Right renal cortex interstitium (tissue), 3 donors: ENCODE results near the gene FOXR1. TPM values are rescaled to one million over a fixed set of nuclear protein-coding genes. Genes with fewer than 3 reads are reported as not detected.
"Not testable (repeated sequence)": the region's sequence is repeated elsewhere in the genome, so short reads cannot be mapped to it uniquely, and the experiment has no call there.

Experiments
- DNase-seq, 3 donors: peaks; one replicate each; pipeline ENCODE4 v3.0.0-alpha.2; 2013; ENCODE audit warnings: low read depth in 3 of 3, low spot score in 2 of 3
- polyA plus RNA-seq, 3 donors: library from polyadenylated mRNA; unstranded; fragments of 120-200 nt; gene quantifications; one replicate each; pipeline ENCODE4 v1.2.1, GENCODE V29; 2013; ENCODE audit not compliant: insufficient read length in 3 of 3

Gene FOXR1
- polyA plus RNA-seq, 3 donors = not detected

GRCh38 chr11:118939953-118940598 is 31.5 kb upstream of the FOXR1 start:
- no peak for DNase-seq

DNA sequence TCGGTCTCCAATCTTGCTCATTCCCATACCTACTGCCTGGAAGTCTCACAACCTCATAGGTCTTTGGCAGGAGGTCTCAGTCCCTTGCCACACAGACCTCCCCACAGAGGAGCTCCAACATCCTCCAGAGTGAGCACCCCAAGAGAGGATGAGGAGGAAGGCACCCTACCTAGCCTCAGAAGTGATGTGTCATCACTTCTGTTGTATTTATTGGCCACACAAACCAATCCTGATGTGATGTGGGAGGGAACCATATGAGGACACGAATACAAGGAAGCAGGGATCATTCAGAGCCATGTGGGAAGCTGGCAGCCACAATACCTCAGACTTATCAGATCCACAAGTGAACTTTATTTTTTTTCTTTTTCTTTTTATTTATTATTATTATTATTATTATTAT is 24.5 kb upstream of the FOXR1 start:
- DNase-seq = no peak

DNA sequence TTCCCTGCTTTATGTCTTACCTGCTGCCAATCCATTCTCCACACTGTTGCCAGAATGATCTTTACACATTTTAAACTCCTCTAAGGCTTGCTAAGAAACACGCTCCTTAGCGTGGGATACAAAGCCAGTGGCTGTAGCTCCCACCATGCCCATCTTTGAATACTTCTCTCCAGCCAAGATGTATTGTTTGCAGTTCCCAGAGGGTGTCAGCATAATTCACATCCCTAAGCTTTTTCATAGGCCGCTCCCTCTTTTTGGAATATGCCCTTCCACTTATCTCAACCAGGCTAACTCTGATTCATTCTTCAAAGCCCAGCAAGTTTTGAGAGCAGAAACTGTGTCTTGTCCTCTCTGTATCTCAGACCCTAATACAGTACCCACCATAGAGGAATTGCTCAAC is 23.6 kb upstream of the FOXR1 start:
- no peak for DNase-seq

GRCh38 chr11:118953265-118953664 is 18.3 kb upstream of the FOXR1 start:
- DNase-seq = no peak

GRCh38 chr11:118953976-118954375 is 17.6 kb upstream of the FOXR1 start:
- DNase-seq = not testable (repeated sequence)

DNA sequence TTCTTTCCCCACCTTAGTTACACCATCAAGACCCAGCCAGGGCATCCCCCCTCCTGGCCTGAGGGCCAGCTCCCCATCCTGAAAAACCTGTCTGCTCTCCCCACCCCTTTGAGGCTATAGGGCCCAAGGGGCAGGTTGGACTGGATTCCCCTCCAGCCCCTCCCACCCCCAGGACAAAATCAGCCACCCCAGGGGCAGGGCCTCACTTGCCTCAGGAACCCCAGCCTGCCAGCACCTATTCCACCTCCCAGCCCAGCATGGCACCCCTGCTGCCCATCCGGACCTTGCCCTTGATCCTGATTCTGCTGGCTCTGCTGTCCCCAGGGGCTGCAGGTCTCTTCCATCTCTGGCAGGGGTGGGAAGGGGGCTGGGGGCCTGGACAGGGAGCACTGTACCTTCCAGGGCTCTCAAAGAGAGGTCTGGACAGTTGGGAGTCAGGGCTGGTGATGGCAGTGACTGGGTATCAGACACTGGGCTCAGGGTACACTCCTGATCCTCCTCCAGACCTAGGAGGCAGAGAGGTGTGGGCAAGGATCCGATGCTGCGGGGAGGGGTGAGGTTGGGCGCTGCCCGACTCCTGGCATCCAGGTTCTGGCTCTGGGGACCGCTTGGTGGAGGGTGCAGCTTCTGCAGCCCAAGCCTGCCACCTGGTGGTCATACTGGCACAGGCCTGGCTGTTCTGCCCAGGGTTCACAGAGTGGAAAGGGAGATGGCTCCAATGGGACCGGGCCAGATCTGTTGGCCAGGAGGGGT is 15.3 kb upstream of the FOXR1 start, which contains the start of gene UPK2:
Gene UPK2, plus strand, starts transcription at position 205 of the 753 bp plus-strand sequence. Its CDS starts 53 bp downstream, at position 258.
- DNase-seq = peak in 2 of 3 donors; percentile 37 to 43

GRCh38 chr11:118956847-118957469 is 14.6 kb upstream of the FOXR1 start:
- DNase-seq = no peak

DNA sequence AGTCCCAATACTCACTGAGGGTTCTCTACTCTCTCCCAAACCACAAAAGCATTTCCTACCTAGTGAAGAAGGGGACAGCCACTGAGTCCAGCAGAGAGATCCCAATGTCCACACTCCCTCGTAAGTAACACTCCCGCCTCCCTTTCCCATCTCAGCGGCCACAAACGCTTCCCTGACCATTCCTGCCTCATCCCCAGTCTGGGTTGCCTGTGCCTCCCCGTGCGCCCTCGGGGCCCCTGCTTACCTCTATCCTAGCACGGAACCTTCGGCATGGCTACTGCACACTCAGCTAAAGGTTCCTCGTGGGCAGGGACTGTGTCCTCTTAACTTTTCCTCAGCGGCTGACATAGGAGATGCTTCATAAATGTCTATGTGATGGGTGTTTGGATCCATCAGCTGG is 14.0 kb upstream of the FOXR1 start:
- no peak for DNase-seq

DNA sequence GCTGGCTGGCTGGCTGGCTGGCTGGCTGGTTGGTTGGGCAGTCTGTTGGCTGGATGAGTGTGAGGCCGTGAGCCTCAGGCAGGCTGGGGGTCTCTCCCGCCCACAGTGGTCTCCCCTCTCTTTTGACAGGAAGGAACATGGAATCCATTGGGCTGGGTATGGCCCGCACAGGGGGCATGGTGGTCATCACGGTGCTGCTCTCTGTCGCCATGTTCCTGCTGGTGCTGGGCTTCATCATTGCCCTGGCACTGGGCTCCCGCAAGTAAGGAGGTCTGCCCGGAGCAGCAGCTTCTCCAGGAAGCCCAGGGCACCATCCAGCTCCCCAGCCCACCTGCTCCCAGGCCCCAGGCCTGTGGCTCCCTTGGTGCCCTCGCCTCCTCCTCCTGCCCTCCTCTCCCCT is 13.6 kb upstream of the FOXR1 start:
- no peak for DNase-seq

GRCh38 chr11:118958577-118958976 is 13.0 kb upstream of the FOXR1 start:
- DNase-seq = no peak

DNA sequence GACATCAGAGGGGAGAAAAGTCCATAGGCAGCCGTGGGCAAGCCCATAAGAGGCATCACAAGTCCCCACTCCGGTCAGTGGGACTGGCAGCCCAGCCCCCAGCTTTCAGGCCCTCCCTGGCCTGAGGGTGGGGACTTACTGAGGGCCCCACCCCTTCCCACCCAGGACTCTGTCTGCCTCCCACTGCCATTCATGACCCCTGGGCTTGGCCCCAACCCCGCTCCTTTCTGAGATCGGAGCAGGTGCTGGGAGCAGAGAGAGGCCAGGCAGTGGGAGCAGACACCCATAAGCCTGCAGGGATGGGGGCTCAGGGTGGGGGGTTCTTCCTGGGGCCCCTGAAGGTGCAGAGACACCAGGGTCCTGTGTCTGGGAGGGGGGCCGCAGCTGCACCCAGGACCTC is 10.4 kb upstream of the FOXR1 start:
- DNase-seq = no peak

- DNase-seq = no peak
These were observed 10.0 kb upstream of the FOXR1 start for GRCh38 chr11:118961591-118961990.

GRCh38 chr11:118969508-118969907 is 2.1 kb upstream of the FOXR1 start:
- not testable (repeated sequence) for DNase-seq

DNA sequence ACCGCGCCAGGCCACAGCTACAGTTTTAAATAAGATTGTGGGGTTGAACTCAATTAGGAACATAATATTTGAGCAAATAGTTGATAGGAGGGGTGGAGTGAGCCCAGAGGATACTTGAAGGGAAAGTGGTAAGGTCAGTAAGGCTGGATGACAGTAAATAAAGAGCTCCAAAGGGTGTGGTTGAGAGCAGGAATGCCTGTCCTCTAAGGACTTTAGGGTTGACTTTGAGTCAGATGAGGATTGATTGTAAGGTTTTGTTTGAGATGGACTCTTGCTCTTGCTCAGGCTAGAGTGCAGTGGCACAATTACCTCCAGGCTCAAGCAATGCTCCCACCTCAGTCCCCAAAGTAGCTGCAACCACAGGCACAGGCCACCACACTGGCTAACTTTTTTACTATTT is 2.4 kb downstream of the FOXR1 start:
- DNase-seq = no peak

DNA sequence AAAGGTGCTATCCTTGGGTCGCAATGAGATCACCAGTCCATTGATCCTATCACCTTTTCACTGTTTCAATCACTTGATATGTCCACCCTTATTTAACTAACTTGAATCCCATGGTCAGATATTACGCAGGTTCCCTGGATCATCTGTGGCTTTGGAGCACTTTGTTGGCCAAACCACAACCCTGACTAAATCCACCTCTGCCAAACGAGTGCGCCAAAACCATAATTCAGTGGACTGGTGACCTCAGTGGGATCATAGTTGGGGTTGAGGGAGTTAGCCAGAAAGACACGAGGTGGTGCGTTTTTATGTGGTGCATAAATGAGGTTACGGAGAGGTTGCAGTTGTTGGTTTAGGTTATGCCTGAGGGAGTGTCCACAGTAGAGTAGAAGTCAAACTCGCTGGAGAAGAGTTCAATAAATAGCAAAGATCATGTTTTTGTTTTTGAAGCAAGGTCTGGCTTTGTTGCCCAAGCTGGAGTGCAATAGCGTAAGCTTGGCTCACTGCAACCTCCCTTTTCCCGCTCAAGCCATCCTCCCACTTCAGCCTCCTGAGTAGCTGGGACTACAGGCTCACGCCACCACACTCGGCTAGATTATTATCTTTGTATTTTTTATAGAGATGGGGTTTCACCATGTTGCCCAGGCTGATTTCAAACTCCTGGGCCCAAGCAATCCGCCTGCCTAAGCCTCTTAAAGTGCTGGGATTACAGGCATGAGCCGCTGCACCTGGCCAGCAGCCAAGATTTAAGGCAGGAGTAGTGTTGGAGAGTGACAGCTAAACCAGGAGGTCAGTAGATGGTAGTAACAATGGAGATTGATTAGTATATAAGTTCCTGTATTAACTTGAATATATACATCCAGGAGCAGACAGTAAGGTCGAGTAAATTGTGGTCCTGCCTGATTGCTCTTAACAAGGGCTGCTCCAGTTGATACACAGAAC is 4.5 kb downstream of the FOXR1 start:
- no peak for DNase-seq

GRCh38 chr11:118979434-118979833 is 7.9 kb downstream of the FOXR1 start:
- DNase-seq = no peak

- no peak for DNase-seq
These were observed 8.8 kb downstream of the FOXR1 start for GRCh38 chr11:118980191-118980881.

GRCh38 chr11:118984337-118984736 is 12.8 kb downstream of the FOXR1 start:
- not testable (repeated sequence) for DNase-seq

DNA sequence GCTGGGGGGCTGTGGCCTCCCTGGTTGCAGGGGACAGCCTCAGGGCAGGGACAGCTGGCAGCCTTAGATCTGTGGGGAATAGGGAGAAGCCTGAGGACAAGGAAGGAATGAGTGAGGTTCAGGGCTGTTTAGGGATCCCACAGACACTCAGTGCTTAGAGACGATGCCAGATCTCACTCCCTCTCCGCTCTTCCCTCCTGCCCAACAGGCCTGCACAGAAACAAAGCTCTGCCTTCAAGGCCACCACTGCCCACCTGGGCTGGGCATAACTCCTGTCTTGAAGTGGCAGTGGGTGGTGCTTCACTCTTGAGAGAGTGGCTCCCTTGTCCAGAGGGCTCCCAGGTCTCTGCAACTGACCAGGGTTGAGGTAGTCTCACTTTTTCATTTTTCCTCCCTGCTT is 13.3 kb downstream of the FOXR1 start:
- DNase-seq = no peak

DNA sequence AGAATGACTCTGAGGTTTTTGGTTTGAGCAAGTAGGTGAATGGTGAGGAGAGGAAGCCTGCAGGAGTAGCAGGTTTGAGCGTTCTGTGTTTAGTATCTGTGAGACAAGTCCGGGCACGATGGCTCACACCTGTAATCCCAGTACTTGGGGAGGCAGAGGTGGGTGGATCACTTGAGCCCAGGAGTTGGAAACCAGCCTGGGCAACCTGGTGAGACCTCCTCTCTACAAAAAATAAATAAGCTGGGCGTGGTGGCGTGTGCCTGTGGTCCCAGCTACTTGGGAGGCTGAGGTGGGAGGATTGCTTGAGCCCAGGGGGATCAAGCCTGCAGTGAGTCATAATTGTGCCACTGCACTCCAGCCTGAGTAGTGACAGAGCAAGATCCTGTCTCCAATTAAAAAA is 16.7 kb downstream of the FOXR1 start:
- DNase-seq = no peak
